Measurements from ENCODE around the gene FKBP7.
A peak's percentile ranks its signal among the peaks of the same experiment; 100 is the strongest.

Gene FKBP7

GRCh38 chr2:178485356-178485755, 7.0 kb upstream of the FKBP7 start:
- Histone ChIP-seq H3K9ac (ENCODE audit: low read length) (no peak overlapping the region), H3K23ac (ENCODE audit: low read length) (no peak overlapping the region), H4K8ac (ENCODE audit: low read depth, low read length) (no peak overlapping the region), H3K79me2 (ENCODE audit: control insufficient read depth, insufficient read depth, low read length) (peaks cover 5% of the 10 kb centered on the region), H3K4me2 (ENCODE audit: low read length) (no peak overlapping the region), H2BK15ac (replicated peaks; ENCODE audit: low read depth) (no peak overlapping the region), H3K27me3 (ENCODE audit: insufficient read depth, low read length, poor library complexity) (no peaks in the 10 kb centered on the region), H3K79me1 (ENCODE audit: low read length) (peaks cover 10% of the 10 kb centered on the region), H3K36me3 (ENCODE audit: control insufficient read depth, insufficient read depth, low read length) (no peaks in the 10 kb centered on the region), H3K27ac (ENCODE audit: low read depth, low read length) (no peak overlapping the region), H3K4ac (ENCODE audit: low read depth, low read length) (no peak overlapping the region), H3K56ac (ENCODE audit: low read length) (no peak overlapping the region), H2BK120ac (ENCODE audit: low read depth, low read length) (no peak overlapping the region), H2BK5ac (ENCODE audit: low read length) (no peak overlapping the region), H3K4me1 (ENCODE audit: control insufficient read depth, low read depth, low read length) (no peaks in the 10 kb centered on the region), H3K4me3 (ENCODE audit: low read length) (no peak overlapping the region), H2AK5ac (ENCODE audit: low read length) (no peak overlapping the region), H3K18ac (ENCODE audit: low read length) (no peak overlapping the region), H4K5ac (ENCODE audit: low read length) (no peak overlapping the region)
- WGBS (ENCODE audit: extremely low coverage, insufficient coverage, low lambda C conversion rate): no CpG with 5 or more reads among the region's 3 CpGs
- no peak for DNase-seq

GRCh38 chr2:178484245-178485041, 6.0 kb upstream of the FKBP7 start:
- Histone ChIP-seq H3K4me3 (ENCODE audit: low read length) (no peak overlapping the region), H3K79me2 (ENCODE audit: control insufficient read depth, insufficient read depth, low read length) (peaks cover 5% of the 10 kb centered on the region)

DNA sequence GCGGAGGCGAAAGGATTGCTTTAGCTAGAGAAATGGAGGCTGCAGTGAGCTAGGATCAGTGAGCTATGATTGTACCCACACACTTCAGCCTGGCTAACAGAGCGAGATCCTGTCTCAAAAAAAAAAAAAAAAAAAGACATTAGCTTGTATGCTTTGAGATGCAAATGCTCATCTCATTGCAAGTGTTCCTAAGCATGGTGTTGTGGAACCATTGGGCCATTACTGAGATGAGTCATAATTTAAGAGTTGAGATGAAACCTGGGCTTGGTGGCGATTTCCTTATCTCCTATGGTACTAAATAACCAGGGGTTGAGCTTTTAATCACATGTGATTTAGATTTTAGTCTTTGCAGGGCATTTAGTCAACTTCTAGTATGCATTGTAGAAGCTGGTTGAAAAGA, 4.0 kb upstream of the FKBP7 start:
- no peak overlapping the region for H3K56ac ChIP-seq (ENCODE audit: low read length)
- no peak overlapping the region for H2BK5ac ChIP-seq (ENCODE audit: low read length)
- H3K18ac ChIP-seq (ENCODE audit: low read length): no peak overlapping the region
- DNase-seq: peak; percentile 32
- no peak overlapping the region for H3K4me3 ChIP-seq (ENCODE audit: low read length)
- no peak overlapping the region for H3K4ac ChIP-seq (ENCODE audit: low read depth, low read length)
- H3K4me1 ChIP-seq (ENCODE audit: control insufficient read depth, low read depth, low read length): no peaks in the 10 kb centered on the region
- no peak overlapping the region for H3K4me2 ChIP-seq (ENCODE audit: low read length)
- H4K5ac ChIP-seq (ENCODE audit: low read length): no peak overlapping the region
- no peak overlapping the region for H3K23ac ChIP-seq (ENCODE audit: low read length)
- H2AK5ac ChIP-seq (ENCODE audit: low read length): no peak overlapping the region
- no peak overlapping the region for H4K8ac ChIP-seq (ENCODE audit: low read depth, low read length)
- H3K79me1 ChIP-seq (ENCODE audit: low read length): peaks cover 10% of the 10 kb centered on the region
- no peak overlapping the region for H3K9ac ChIP-seq (ENCODE audit: low read length)
- H3K27ac ChIP-seq (ENCODE audit: low read depth, low read length): no peak overlapping the region
- no peaks in the 10 kb centered on the region for H3K36me3 ChIP-seq (ENCODE audit: control insufficient read depth, insufficient read depth, low read length)
- no CpG with 5 or more reads among the region's 4 CpGs for WGBS (ENCODE audit: extremely low coverage, insufficient coverage, low lambda C conversion rate)
- H2BK15ac ChIP-seq (replicated peaks; ENCODE audit: low read depth): no peak overlapping the region
- no peak overlapping the region for H2BK120ac ChIP-seq (ENCODE audit: low read depth, low read length)
- H3K27me3 ChIP-seq (ENCODE audit: insufficient read depth, low read length, poor library complexity): no peaks in the 10 kb centered on the region
- H3K79me2 ChIP-seq (ENCODE audit: control insufficient read depth, insufficient read depth, low read length): peaks cover 5% of the 10 kb centered on the region

More at GRCh38 chr2:178484245-178485041, 6.0 kb upstream of the FKBP7 start:
- no CpG with 5 or more reads among the region's 6 CpGs for WGBS (ENCODE audit: extremely low coverage, insufficient coverage, low lambda C conversion rate)
- no peaks in the 10 kb centered on the region for H3K36me3 ChIP-seq (ENCODE audit: control insufficient read depth, insufficient read depth, low read length)
- no peak overlapping the region for H3K18ac ChIP-seq (ENCODE audit: low read length)
- H2BK15ac ChIP-seq (replicated peaks; ENCODE audit: low read depth): no peak overlapping the region
- no peak overlapping the region for H3K4ac ChIP-seq (ENCODE audit: low read depth, low read length)
- no peak overlapping the region for H3K56ac ChIP-seq (ENCODE audit: low read length)
- no peak overlapping the region for H3K23ac ChIP-seq (ENCODE audit: low read length)
- no peak overlapping the region for H3K9ac ChIP-seq (ENCODE audit: low read length)
- H3K4me1 ChIP-seq (ENCODE audit: control insufficient read depth, low read depth, low read length): no peaks in the 10 kb centered on the region
- no peak overlapping the region for H2AK5ac ChIP-seq (ENCODE audit: low read length)
- DNase-seq: no peak
- peaks cover 10% of the 10 kb centered on the region for H3K79me1 ChIP-seq (ENCODE audit: low read length)
- no peak overlapping the region for H3K27ac ChIP-seq (ENCODE audit: low read depth, low read length)
- H3K27me3 ChIP-seq (ENCODE audit: insufficient read depth, low read length, poor library complexity): no peaks in the 10 kb centered on the region
- H2BK5ac ChIP-seq (ENCODE audit: low read length): no peak overlapping the region
- H3K4me2 ChIP-seq (ENCODE audit: low read length): no peak overlapping the region
- no peak overlapping the region for H4K8ac ChIP-seq (ENCODE audit: low read depth, low read length)
- H4K5ac ChIP-seq (ENCODE audit: low read length): no peak overlapping the region
- H2BK120ac ChIP-seq (ENCODE audit: low read depth, low read length): no peak overlapping the region

- Histone ChIP-seq H3K18ac (ENCODE audit: low read length) (no peak within 1 kb of the TSS), H3K4me1 (ENCODE audit: control insufficient read depth, low read depth, low read length) (no peaks in the 10 kb centered on the region), H3K56ac (ENCODE audit: low read length) (peak within 1 kb of the TSS; percentile 85), H3K4me3 (ENCODE audit: low read length) (peak within 1 kb of the TSS; percentile 46), H3K36me3 (ENCODE audit: control insufficient read depth, insufficient read depth, low read length) (no peaks in the 10 kb centered on the region), H3K9ac (ENCODE audit: low read length) (peak within 1 kb of the TSS; percentile 68), H2BK120ac (ENCODE audit: low read depth, low read length) (no peak within 1 kb of the TSS), H3K4me2 (ENCODE audit: low read length) (peak within 1 kb of the TSS; percentile 25), H2AK5ac (ENCODE audit: low read length) (no peak within 1 kb of the TSS), H3K79me2 (ENCODE audit: control insufficient read depth, insufficient read depth, low read length) (peaks cover 5% of the 10 kb centered on the region), H2BK15ac (replicated peaks; ENCODE audit: low read depth) (no peak within 1 kb of the TSS), H3K79me1 (ENCODE audit: low read length) (peaks cover 10% of the 10 kb centered on the region), H3K27me3 (ENCODE audit: insufficient read depth, low read length, poor library complexity) (no peaks in the 10 kb centered on the region), H3K4ac (ENCODE audit: low read depth, low read length) (no peak within 1 kb of the TSS), H3K27ac (ENCODE audit: low read depth, low read length) (peak within 1 kb of the TSS; percentile 10), H2BK5ac (ENCODE audit: low read length) (no peak within 1 kb of the TSS), H3K23ac (ENCODE audit: low read length) (no peak within 1 kb of the TSS), H4K8ac (ENCODE audit: low read depth, low read length) (no peak within 1 kb of the TSS), H4K5ac (ENCODE audit: low read length) (no peak within 1 kb of the TSS)
- peak; percentile 97 for DNase-seq
- no CpG with 5 or more reads among the region's 92 CpGs for WGBS (ENCODE audit: extremely low coverage, insufficient coverage, low lambda C conversion rate)
Measured at GRCh38 chr2:178480227-178481181, 2.1 kb upstream of the FKBP7 start, which contains the start of gene PLEKHA3. Gene PLEKHA3, plus strand, starts transcription at chr2:178480457. Its CDS starts 413 bp downstream, at chr2:178480870.

GRCh38 chr2:178479758-178480226, 1.4 kb upstream of the FKBP7 start:
- WGBS (ENCODE audit: extremely low coverage, insufficient coverage, low lambda C conversion rate): no CpG with 5 or more reads among the region's 19 CpGs

More at GRCh38 chr2:178479758-178480226, 1.4 kb upstream of the FKBP7 start:
- no peak overlapping the region for H3K23ac ChIP-seq (ENCODE audit: low read length)
- DNase-seq: no peak
- H3K27me3 ChIP-seq (ENCODE audit: insufficient read depth, low read length, poor library complexity): no peaks in the 10 kb centered on the region
- H3K4me2 ChIP-seq (ENCODE audit: low read length): no peak overlapping the region
- H3K79me1 ChIP-seq (ENCODE audit: low read length): peaks cover 9% of the 10 kb centered on the region
- H3K4me1 ChIP-seq (ENCODE audit: control insufficient read depth, low read depth, low read length): no peaks in the 10 kb centered on the region
- no peak overlapping the region for H2BK15ac ChIP-seq (replicated peaks; ENCODE audit: low read depth)
- no peak overlapping the region for H4K5ac ChIP-seq (ENCODE audit: low read length)
- no peak overlapping the region for H3K4me3 ChIP-seq (ENCODE audit: low read length)
- H2AK5ac ChIP-seq (ENCODE audit: low read length): no peak overlapping the region
- no peak overlapping the region for H2BK120ac ChIP-seq (ENCODE audit: low read depth, low read length)
- H4K8ac ChIP-seq (ENCODE audit: low read depth, low read length): no peak overlapping the region
- no peak overlapping the region for H2BK5ac ChIP-seq (ENCODE audit: low read length)
- peaks cover 4% of the 10 kb centered on the region for H3K79me2 ChIP-seq (ENCODE audit: control insufficient read depth, insufficient read depth, low read length)
- no peak overlapping the region for H3K18ac ChIP-seq (ENCODE audit: low read length)
- H3K56ac ChIP-seq (ENCODE audit: low read length): no peak overlapping the region
- no peaks in the 10 kb centered on the region for H3K36me3 ChIP-seq (ENCODE audit: control insufficient read depth, insufficient read depth, low read length)
- no peak overlapping the region for H3K27ac ChIP-seq (ENCODE audit: low read depth, low read length)
- H3K9ac ChIP-seq (ENCODE audit: low read length): peak overlapping the region; percentile 68
- no peak overlapping the region for H3K4ac ChIP-seq (ENCODE audit: low read depth, low read length)

All from mesendoderm (in vitro differentiated cells).